WERI-Rb-1 (cell line): ENCODE data around the gene CNTNAP2.
A peak's percentile ranks its signal among the peaks of the same experiment; 100 is the strongest.
"Not testable (repeated sequence)": the region's sequence is repeated elsewhere in the genome, so short reads cannot be mapped to it uniquely, and the experiment has no call there.

Experiments used
- DNase-seq: peaks from one replicate; pipeline ENCODE4 v3.0.0-alpha.2; 2020
- H3K27ac ChIP-seq: fragments of 250-450 bp; sonication (Bioruptor Pico); 2 replicates; pipeline ENCODE4 v1.5.1; 2020; ENCODE audit warnings: mild to moderate bottlenecking, moderate library complexity
- H3K27me3 ChIP-seq: fragments of 250-450 bp; sonication (Bioruptor Pico); 2 replicates; pipeline ENCODE4 v1.5.1; 2021; ENCODE audit warnings: mild to moderate bottlenecking, low read depth, moderate library complexity; ENCODE audit not compliant: insufficient read depth, severe bottlenecking
- H3K36me3 ChIP-seq: fragments of 250-450 bp; sonication (Bioruptor Pico); 2 replicates; pipeline ENCODE4 v1.5.1; 2020; ENCODE audit warnings: mild to moderate bottlenecking, moderate library complexity
- H3K4me3 ChIP-seq: 2 replicates; pipeline ENCODE4 v1.5.1; 2011; ENCODE audit warnings: low read depth, mild to moderate bottlenecking, control low read depth, low read length
- H3K9me3 ChIP-seq: fragments of 250-450 bp; sonication (Bioruptor Pico); 2 replicates; pipeline ENCODE4 v1.5.1; 2021; ENCODE audit warnings: mild to moderate bottlenecking, moderate library complexity; ENCODE audit not compliant: severe bottlenecking
- TF ChIP-seq, protein P1 (sequence below): IDR thresholded peaks from 2 replicates; pipeline ENCODE4 v1.5.1; 2011; ENCODE audit warnings: low read depth, mild to moderate bottlenecking, control low read depth, inconsistent platforms, low read length

CNTNAP2 gene

DNA sequence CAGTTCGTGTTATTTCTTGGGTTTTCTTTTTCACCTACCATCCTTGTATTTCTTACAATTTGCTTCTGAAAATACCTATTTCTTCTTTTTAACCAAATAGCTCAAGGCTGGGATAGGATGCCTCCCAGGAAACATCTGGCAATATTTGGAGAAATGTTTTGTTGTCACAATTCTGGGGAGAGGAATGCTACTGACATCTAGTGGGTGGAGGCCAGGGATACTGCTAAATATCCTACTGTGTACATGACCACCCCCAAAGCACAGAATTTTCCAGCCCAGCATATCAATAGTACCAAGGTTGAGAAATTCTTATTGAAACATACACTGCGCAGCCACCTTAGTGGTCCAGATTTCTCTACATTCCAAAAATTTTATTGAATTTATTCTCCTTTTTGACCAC, 55.5 kb downstream of the CNTNAP2 start:
- H3K36me3 ChIP-seq, result no peaks in the 10 kb centered on the region
- H3K4me3 ChIP-seq, result no peak overlapping the region
- H3K27ac ChIP-seq, result no peak overlapping the region
- H3K9me3 ChIP-seq, result no peaks in the 10 kb centered on the region
- DNase-seq, result no peak
- no peaks in the 10 kb centered on the region for H3K27me3 ChIP-seq
- TF ChIP-seq, protein P1, sequence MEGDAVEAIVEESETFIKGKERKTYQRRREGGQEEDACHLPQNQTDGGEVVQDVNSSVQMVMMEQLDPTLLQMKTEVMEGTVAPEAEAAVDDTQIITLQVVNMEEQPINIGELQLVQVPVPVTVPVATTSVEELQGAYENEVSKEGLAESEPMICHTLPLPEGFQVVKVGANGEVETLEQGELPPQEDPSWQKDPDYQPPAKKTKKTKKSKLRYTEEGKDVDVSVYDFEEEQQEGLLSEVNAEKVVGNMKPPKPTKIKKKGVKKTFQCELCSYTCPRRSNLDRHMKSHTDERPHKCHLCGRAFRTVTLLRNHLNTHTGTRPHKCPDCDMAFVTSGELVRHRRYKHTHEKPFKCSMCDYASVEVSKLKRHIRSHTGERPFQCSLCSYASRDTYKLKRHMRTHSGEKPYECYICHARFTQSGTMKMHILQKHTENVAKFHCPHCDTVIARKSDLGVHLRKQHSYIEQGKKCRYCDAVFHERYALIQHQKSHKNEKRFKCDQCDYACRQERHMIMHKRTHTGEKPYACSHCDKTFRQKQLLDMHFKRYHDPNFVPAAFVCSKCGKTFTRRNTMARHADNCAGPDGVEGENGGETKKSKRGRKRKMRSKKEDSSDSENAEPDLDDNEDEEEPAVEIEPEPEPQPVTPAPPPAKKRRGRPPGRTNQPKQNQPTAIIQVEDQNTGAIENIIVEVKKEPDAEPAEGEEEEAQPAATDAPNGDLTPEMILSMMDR, result peak; percentile 19; the same call in 1 of the 2 replicates

DNA sequence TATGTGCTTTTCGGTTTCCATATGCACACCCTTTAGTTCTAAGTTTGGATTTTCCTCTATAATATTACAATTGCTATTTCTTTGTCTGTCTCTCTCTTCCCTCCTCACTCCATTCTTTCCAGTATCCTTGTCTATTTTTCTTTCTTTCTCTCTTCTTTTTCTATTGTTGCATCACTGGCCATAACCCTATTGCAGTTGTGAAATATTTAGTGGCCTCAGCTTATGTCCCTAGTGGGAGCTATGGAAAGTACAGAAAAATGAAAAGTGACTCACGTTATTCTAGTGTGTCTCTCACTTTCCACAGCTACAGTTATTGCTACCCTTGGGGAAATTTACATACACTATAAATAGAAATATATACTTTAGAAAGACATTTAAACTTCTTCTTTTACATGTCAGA, 59.1 kb downstream of the CNTNAP2 start:
- TF ChIP-seq, protein P1, result no peak
- H3K36me3 ChIP-seq, result no peaks in the 10 kb centered on the region
- DNase-seq, result no peak
- no peaks in the 10 kb centered on the region for H3K27me3 ChIP-seq
- no peak overlapping the region for H3K27ac ChIP-seq
- H3K4me3 ChIP-seq, result no peak overlapping the region
- H3K9me3 ChIP-seq, result no peaks in the 10 kb centered on the region

DNA sequence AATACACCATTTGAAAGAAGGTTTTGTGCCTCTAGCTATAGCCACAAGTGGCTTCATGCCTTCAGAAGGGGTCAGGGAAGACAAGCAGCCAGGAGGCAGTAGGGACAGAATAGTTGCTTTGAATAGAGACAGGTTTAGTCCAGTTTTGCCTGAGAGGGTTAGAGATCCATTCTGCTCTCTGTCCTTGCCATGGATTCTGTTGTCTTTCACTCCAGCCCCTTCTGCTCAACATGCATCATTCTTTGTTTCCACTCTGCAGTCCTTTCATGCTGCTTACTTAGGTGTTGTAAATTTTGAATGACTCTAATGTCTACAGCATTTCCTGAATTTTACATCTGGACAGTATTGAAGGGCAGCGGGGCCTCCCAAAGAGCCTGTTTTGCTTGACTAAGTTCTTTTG, 60.3 kb downstream of the CNTNAP2 start:
- Histone ChIP-seq H3K27ac (no peak overlapping the region), H3K27me3 (no peaks in the 10 kb centered on the region), H3K9me3 (no peaks in the 10 kb centered on the region), H3K36me3 (no peaks in the 10 kb centered on the region), H3K4me3 (no peak overlapping the region)
- no peak for DNase-seq
- TF ChIP-seq, protein P1, result no peak

DNA sequence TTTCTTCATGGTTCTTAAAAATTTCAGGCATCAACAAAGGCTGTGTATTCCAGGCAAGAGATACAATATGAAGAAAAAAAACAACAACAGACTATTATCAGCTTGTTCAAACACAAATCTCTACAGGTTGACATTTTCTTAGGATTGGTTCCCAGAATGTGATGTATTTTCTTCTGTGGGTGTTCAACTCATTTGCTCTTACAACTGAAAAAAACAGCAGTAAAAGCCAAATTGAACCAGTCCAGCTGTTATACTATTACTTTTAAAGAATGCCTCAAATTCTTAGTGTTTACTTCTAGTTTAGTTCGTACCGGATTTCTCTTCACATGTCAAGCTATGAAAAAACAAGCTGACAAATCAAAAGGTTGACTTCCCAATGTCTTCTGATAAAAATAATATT, 60.7 kb downstream of the CNTNAP2 start:
- Histone ChIP-seq H3K4me3 (no peak overlapping the region), H3K36me3 (no peaks in the 10 kb centered on the region), H3K9me3 (no peaks in the 10 kb centered on the region), H3K27me3 (no peaks in the 10 kb centered on the region), H3K27ac (no peak overlapping the region)
- TF ChIP-seq, protein P1, result no peak
- no peak for DNase-seq

DNA sequence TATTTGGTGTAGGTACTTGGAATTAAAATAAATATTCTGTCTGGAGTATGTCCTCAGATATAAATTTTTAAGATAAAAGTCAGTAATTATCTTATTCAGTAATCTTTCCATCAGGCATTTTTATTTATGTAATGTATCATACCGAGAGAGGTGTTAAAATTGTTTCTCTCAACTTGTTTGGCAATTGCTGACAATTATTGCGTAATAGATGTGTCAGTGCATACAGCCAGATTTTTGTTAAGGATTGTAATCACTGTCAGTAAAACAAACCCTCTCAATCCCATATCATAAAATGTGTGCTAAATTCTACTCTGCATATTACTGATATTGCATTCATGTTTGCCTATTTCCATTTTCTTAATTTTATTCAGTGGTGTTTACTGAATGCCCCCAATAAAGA, 69.2 kb downstream of the CNTNAP2 start:
- H3K9me3 ChIP-seq, result no peaks in the 10 kb centered on the region
- H3K36me3 ChIP-seq, result no peaks in the 10 kb centered on the region
- TF ChIP-seq, protein P1, result no peak
- H3K4me3 ChIP-seq, result no peak overlapping the region
- no peak for DNase-seq
- no peak overlapping the region for H3K27ac ChIP-seq
- no peaks in the 10 kb centered on the region for H3K27me3 ChIP-seq

DNA sequence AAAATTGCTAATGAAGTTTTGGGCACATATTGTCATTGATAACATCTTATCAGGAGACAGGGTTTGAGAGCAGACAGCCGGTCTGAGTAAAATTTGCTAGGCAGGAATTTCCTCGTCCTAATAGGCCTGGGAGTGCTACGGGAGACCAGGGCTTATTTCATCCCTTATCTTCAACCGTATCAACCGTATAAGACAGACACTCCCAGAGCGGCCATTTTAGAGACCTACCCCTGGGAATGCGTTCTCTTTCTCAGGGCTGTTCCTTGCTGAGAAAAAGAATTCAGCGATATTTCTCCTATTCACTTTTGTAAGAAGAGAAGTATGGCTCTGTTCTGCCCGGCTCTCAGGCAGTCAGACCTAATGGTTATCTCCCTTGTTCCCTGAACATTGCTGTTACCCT, 74.8 kb downstream of the CNTNAP2 start:
- H3K9me3 ChIP-seq, result not testable (repeated sequence)

More for the DNA sequence above, 74.8 kb downstream of the CNTNAP2 start:
- DNase-seq, H3K27ac ChIP-seq, H3K36me3 ChIP-seq, H3K4me3 ChIP-seq, H3K27me3 ChIP-seq: not testable (repeated sequence)
